ENCODE results near the gene TRIM21.
"Not testable (repeated sequence)": the region's sequence is repeated elsewhere in the genome, so short reads cannot be mapped to it uniquely, and the experiment has no call there.

TRIM21 gene

DNA sequence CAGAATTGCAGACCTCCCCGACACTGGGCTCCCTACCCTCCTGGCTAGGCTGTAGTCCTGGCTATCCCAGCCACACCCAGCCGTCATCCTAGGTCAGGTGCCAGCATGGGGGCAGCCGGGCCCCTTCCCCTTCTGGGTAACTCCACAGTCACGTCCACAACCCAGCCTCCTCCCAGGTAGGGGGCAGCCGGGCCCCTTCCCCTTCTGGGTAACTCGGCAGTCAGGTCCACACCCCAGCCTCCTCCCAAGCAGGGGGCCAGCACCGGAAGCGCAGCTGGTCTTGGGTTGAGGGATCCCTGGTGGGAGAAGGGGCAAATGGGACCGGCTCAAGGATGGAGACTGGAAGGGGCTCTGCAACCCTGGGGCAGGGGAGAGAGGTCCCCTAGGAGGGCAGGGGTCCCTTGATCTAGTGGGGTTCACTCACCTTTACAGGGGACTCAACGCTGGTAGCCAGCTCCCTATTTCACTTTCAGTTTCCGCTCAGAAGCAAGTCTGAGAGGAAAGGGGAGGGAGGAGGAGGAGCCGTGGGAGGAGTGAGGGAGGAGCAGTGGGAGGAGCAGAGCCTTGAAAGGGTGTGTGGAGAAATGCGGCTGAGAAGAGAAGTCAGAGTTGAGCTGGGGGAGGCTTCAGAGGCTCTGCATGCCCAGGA, at the start of gene TRIM21:
TSS of gene TRIM21 (minus strand) at position 494 of the 649 bp plus-strand sequence. CDS start 3,293 bp downstream, outside the sequence.
- DNase-seq = no peak

GRCh38 chr11:4441515-4441914, 48.0 kb upstream of the TRIM21 start:
- DNase-seq = no peak

- no peak for DNase-seq
These were observed 42.9 kb upstream of the TRIM21 start for GRCh38 chr11:4436411-4436810.

DNA sequence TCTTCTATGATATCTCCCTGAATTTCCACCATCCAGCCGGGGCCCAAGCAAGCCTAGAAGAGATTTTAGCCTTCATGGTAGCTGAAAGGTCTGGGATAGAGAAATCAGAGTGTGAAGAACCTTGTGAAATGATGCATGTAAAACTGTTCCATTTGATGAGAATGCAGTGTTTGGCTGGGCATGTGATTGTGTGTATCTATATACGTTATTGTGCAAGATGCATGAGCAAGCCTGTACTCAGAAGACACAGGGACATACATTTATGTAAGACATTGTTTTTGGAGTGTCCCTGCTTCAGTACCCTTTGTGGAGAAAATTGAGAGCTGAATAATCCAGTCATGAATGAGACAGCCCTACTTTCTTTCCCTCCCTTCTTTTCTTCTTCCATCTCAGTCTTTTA, 40.4 kb upstream of the TRIM21 start:
- no peak for DNase-seq

- DNase-seq = no peak
These were observed 36.5 kb upstream of the TRIM21 start for GRCh38 chr11:4430051-4430450.

GRCh38 chr11:4418403-4418802, 24.9 kb upstream of the TRIM21 start:
- no peak for DNase-seq

DNA sequence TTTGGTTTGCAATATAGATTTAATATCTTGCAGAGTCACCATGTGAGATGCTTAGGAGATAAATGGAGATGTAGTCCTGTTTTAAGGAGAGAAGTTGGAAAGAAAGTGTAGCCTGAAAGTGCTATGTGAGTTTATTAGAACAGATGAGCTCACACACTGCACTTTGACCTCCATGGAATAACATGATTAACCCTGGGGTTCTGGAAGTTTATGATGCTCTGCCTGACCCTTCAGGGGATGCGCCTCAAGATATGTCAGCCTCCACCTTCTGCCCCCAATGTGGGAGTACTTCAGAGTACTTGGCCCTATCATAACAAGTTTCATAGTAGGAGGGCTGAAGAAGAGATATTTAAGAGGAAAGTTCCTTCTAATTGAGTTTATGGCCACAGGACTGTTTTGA, 23.3 kb upstream of the TRIM21 start:
- DNase-seq = no peak

DNA sequence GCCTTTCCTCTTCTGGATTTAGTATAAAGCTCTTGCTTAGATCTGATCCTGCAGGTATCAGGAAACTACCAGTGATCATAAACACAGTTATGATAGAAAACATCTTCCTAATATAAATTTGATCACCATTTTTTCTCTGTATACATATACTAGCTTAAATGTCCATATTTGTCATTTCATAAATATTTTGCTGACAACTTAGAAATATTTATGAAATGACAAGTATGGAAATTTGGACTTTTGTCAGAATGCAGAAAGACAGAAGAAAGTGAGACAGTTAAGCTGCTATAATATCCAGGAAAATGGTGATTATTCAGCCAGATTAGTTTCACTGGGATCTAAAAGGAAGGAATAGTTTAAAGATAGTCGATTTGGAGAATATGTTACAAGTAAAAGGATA, 22.8 kb upstream of the TRIM21 start:
- DNase-seq = no peak

DNA sequence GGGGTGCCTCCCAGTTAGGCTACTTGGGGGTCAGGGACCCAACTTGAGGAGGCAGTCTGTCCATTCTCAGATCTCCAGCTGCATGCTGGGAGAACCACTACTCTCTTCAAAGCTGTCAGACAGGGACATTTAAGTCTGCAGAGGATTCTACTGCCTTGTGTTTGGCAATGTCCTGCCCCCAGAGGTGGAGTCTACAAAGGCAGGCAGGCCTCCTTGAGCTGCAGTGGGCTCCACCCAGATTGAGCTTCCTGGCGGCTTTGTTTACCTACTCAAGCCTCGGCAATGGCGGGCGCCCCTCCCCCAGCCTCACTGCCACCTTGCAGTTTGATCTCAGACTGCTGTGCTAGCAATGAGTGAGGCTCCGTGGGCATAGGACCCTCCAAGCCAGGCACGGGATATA, 12.7 kb upstream of the TRIM21 start:
- not testable (repeated sequence) for DNase-seq

DNA sequence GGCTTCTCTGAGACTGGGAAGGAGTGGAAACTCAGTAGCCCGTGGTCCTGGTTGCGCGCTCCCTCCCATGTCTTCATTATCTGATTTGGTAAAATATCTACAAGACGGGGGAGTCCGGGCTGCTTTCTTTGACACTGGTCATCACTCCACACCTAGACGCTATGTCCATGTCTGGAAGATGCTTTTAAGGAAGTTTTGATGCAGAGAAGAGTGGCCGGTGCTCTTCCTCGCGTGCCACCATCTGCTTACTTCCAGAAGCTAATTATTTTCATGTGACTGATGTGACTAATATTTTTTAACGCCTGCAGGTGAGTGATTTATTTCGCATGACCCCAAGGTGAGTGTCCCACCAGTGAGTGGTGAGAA, 339 bp upstream of the TRIM21 start:
- DNase-seq = no peak

DNA sequence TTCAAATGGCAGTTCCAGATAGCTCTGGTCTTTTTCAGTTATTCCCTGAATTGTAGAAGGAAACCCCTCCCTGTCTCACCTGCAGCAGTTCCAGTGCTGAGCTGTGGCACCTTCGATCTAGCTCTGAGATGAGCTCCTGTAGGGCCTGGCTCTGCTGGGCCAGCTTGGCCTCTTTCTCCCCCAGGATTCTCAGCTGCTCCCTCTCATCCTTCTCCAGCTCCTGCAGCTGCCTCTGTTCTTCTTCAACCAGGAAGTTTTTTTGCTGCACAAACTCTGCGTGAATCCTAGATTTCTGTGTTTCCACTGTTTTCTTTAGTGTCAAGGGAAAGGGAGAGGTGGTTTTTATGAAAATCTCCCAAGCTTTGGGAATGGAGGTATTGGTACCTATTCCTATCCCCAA, 5.3 kb downstream of the TRIM21 start:
- DNase-seq = no peak

DNA sequence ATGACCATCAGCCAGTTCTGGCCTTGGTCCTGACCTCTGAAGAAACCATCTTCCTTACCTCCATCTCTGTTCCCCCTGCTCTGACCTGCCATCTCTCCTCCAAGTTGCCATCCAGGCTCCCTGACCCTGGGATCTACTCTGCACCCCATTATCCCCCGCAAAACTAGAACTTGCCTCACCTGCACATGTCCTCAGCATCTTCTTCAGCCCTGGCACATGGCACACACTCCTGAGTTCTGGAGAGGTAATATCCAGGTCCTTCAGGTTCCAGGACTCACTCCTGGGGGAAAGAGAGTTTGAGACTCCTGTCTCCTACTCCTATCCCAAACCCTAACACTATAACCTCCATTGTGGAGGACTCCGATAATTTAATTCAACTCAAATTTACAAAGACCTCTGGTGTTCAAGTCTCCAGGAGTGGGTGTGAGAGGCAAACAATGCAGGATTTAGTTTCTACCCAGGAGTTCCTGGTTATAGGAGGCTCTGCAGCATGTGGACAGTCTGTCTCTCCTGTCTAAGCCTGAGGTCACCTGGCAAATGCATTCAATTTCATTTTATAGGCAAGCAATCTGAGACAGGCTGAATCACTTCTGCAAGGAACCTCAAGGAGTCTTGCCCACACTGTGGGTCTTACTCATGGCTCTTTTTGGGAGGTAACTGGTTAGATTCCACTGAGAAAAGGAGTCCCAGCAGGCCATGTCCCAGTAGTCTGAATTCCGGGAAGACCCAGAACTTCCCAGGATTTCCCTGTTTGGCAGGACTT, 7.3 kb downstream of the TRIM21 start:
- DNase-seq = no peak

DNA sequence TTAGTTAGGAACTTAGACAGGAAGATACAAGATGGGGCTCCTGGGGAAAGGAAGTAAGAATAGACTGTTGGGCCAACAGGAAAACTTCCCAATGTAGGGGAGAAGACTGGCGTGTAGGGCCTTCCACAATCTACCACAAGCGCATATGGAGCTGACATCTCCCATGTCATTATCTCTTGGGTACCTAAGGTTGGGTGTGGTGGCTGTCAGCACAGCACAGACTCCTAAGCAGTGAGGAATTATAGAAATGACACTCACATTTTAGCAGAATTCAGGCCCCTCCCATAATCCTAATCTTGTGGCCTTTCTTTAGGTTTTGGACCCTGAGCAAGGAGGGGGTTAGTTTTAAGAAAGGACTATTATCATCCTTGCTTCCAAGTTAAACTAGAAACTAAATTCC, 11.6 kb downstream of the TRIM21 start:
- no peak for DNase-seq

DNA sequence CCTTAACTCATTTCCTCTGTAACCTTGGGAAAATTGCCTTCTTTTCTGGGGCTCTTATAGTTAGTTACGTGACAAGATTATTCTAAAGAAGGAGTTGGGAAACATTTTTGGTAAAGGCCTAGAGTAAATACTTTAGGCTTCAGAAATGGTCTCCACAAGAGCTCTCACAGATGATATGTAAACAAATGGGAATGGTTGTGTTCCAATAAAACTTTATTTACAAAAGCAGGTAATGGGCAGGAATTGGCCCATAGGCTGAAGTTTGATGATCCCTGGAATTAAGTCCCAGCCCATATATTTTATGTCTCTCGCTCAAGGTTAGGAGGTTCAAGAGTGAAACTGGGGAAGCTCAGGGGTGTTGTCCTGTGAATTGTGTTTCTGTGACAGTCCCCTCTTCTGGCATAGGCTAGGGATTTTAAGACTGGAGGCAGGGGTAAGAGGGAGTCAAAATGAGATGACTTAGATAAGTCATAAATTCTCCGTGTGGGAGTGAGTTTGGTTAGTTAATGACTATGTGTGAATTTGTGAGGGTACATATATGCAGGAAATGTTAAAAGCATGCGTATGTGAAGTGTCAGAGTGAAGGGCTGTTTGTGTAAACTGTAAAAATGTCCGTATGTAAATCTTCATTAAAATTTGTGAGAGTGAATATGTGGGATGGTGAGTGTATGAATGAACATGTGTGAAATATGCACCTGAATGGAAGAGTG, 17.9 kb downstream of the TRIM21 start:
- no peak for DNase-seq

DNA sequence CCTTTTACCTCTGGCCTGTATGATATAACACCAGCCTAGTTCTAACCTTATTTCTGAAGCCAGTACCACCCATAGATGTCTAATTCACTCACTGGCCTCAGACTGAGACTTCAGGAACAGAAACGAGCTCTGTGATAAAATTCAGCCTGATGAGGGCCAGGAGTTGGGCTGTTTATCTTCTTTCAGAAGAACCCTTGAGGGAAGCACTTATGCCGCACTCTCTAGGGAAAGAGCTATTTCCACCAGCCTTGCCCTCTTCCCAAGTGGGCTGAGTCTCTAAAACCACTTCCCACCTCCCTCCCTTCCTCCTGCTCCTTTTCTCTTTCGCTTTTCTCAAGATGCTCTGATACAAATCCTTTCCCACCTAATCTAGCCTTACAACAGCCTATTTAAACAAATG, 23.3 kb downstream of the TRIM21 start:
- DNase-seq = no peak

- DNase-seq = no peak
These were observed 25.2 kb downstream of the TRIM21 start, which contains the start of gene OR52B4 for GRCh38 chr11:4368286-4368685. TSS of gene OR52B4 (minus strand) at chr11:4368386. CDS start at chr11:4368295, 91 bp downstream.

GRCh38 chr11:4348142-4348541, 45.4 kb downstream of the TRIM21 start:
- not testable (repeated sequence) for DNase-seq

DNA sequence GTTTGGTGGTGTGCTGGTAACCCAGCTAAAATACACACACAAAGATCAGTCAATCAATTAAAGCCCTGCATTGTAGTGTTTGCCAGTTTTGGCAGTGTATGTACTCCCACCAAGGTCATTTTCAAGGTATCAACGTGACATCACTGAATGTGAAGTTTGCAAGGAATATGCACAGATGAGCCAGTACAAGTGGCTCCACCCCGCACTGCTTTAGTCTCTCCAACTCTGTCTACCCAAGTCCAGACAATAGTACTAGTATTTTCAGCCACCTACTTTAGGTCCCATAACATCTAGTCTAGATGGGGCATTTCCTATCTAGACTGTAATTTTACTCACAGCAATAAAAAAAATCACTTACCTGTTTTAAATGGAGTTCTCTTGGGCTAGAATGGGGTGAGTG, 48.1 kb downstream of the TRIM21 start:
- not testable (repeated sequence) for DNase-seq
